Testis (tissue), 2 donors: ENCODE measurements around the gene ADAMTSL2.

ENCODE experiments used
- POLR2A ChIP-seq: fragments of 450-650 bp; IDR thresholded peaks from one replicate; pipeline ENCODE4 v1.6.1; 2017; ENCODE audit warnings: antibody characterized with exemption, mild to moderate bottlenecking, moderate library complexity
- TF ChIP-seq, protein P1 (sequence below), 3 experiments: fragments of 450-650 bp in 2 of 3; fragments of 200-600 bp in 1 of 3; sonication (generic) in 1 of 3; IDR thresholded peaks; one replicate each; pipeline ENCODE4 v1.5.1; 2016 to 2019; ENCODE audit warnings: antibody characterized with exemption in 3 of 3, mild to moderate bottlenecking in 2 of 3, moderate library complexity in 1 of 3

DNA sequence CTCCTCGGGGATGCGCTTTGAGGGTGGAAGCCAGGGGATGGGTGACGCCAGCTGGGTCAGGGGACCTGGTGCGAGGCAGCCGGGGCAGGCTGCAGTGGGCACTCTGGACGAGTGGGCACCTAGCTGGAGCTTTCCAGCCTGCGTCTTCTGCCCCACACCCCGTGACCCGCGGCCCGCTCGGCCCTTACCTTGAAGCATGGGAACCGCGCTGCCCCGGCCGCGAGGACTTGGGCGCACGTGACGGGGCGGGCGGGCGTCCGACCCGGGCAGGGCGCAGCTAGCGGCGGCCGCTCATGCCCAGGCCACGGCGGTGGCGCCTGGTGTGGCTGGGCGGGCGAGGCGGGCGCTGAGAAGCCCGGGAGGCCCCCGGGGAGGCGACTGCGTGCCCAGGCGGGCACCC, 74.4 kb downstream of the ADAMTSL2 start:
- TF ChIP-seq, protein P1, sequence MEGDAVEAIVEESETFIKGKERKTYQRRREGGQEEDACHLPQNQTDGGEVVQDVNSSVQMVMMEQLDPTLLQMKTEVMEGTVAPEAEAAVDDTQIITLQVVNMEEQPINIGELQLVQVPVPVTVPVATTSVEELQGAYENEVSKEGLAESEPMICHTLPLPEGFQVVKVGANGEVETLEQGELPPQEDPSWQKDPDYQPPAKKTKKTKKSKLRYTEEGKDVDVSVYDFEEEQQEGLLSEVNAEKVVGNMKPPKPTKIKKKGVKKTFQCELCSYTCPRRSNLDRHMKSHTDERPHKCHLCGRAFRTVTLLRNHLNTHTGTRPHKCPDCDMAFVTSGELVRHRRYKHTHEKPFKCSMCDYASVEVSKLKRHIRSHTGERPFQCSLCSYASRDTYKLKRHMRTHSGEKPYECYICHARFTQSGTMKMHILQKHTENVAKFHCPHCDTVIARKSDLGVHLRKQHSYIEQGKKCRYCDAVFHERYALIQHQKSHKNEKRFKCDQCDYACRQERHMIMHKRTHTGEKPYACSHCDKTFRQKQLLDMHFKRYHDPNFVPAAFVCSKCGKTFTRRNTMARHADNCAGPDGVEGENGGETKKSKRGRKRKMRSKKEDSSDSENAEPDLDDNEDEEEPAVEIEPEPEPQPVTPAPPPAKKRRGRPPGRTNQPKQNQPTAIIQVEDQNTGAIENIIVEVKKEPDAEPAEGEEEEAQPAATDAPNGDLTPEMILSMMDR (IDR thresholded peaks at IDR 0.05), result no peak
- no peak for TF ChIP-seq POLR2A
